Gastrocnemius medialis (tissue), 4 donors: ENCODE results near the gene GRM3.

Experiments used
- POLR2A ChIP-seq, 2 donors: fragments of 450-650 bp; IDR thresholded peaks; one replicate each; pipeline ENCODE4 v1.6.1; 2017; ENCODE audit warnings: antibody characterized with exemption in 2 of 2, mild to moderate bottlenecking in 2 of 2, moderate library complexity in 2 of 2
- TF ChIP-seq, protein P1 (sequence below), 5 experiments: fragments of 450-650 bp in 3 of 5; fragments of 200-600 bp in 2 of 5; sonication (generic) in 2 of 5; IDR thresholded peaks in 4 of 5; conservative IDR thresholded peaks in 1 of 5; 1 replicate in 4 of 5; 2 replicates in 1 of 5; pipeline ENCODE4 v1.5.1; 2016 to 2019; ENCODE audit warnings: antibody characterized with exemption in 5 of 5, mild to moderate bottlenecking in 3 of 5, moderate library complexity in 3 of 5

DNA sequence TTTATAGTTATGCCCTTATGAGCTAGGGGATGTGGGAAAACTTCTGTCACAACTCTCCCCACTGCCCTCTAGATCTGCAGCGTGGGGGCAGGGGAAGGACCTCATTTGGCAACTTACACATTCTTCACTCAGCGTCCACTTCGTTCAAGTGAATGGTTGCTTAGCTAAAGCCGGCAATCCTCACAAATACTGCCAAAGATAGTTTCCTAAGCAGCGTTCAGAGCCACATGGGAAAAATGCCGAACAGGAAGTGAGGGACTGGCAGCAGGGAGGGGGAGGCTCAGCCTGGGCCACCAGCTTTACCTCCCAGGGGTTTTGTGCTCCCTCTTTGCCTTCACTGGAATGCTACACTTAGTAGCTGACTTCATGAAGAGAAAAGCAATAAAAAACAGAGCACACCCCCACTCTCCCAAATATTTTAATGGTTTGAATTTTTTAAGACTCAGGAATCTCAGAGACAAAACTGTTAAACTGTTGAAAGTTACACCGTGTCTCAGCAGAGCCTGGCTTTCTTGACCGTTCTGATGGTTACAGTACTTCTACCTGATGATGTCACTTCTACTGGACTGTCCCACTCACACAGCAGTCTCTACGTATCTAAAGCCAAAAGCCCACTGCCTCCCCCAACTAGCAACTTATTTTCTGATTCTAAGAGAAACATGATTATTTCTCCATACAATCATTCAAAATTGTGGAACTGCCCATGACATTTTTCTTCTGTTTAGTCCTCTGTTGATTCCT is 10.4 kb downstream of the GRM3 start:
- TF ChIP-seq, protein P1, sequence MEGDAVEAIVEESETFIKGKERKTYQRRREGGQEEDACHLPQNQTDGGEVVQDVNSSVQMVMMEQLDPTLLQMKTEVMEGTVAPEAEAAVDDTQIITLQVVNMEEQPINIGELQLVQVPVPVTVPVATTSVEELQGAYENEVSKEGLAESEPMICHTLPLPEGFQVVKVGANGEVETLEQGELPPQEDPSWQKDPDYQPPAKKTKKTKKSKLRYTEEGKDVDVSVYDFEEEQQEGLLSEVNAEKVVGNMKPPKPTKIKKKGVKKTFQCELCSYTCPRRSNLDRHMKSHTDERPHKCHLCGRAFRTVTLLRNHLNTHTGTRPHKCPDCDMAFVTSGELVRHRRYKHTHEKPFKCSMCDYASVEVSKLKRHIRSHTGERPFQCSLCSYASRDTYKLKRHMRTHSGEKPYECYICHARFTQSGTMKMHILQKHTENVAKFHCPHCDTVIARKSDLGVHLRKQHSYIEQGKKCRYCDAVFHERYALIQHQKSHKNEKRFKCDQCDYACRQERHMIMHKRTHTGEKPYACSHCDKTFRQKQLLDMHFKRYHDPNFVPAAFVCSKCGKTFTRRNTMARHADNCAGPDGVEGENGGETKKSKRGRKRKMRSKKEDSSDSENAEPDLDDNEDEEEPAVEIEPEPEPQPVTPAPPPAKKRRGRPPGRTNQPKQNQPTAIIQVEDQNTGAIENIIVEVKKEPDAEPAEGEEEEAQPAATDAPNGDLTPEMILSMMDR (IDR thresholded peaks at IDR 0.05 in 4 of 5, conservative IDR thresholded peaks at IDR 0.05 in 1 of 5): no peak
- no peak for TF ChIP-seq POLR2A (IDR thresholded peaks at IDR 0.05)
